Ovary (tissue), 3 donors: ENCODE data around the gene FRYL.

ENCODE experiments used
- CTCF ChIP-seq, 3 donors: fragments of 450-650 bp in 2 of 3; fragments of 200-600 bp in 1 of 3; IDR thresholded peaks; one replicate each; pipeline versions ENCODE4 v1.5.1 to v1.8.0; 2016 to 2022; ENCODE audit warnings: antibody characterized with exemption in 3 of 3, mild to moderate bottlenecking in 1 of 3
- EP300 ChIP-seq: sonication (generic); formaldehyde crosslinking; IDR thresholded peaks from one replicate; pipeline ENCODE4 v1.6.1; 2017; ENCODE audit warnings: antibody characterized with exemption
- POLR2A ChIP-seq: fragments of 450-650 bp; IDR thresholded peaks from one replicate; pipeline ENCODE4 v1.6.1; 2017; ENCODE audit warnings: antibody characterized with exemption, mild to moderate bottlenecking, moderate library complexity
- donor health status: DM: no; HTN: no; CAD: no.

- TF ChIP-seq CTCF (IDR thresholded peaks at IDR 0.05) (no peak), POLR2A (no peak), EP300 (no peak)
These were observed 86.1 kb downstream of the FRYL start for GRCh38 chr4:48693856-48694574.
